HG02623 (cell line): ENCODE measurements around the gene SPINK8.
"Not testable (repeated sequence)": the region's sequence is repeated elsewhere in the genome, so short reads cannot be mapped to it uniquely, and the experiment has no call there.

Experiments used
- ATAC-seq: cut with Tn5 transposase; IDR thresholded peaks from one replicate; pipeline ENCODE4 v1.9.1; 2021; ENCODE audit warnings: moderate library complexity; ENCODE audit not compliant: unreplicated experiment

SPINK8 gene

GRCh38 chr3:48331706-48332435 lies 1.6 kb downstream of the SPINK8 start:
- ATAC-seq: not testable (repeated sequence)

GRCh38 chr3:48320996-48321395 lies 12.5 kb downstream of the SPINK8 start:
- no peak for ATAC-seq

- no peak for ATAC-seq
Observed at GRCh38 chr3:48318713-48319468, 14.6 kb downstream of the SPINK8 start.

GRCh38 chr3:48314542-48314941 lies 18.9 kb downstream of the SPINK8 start:
- ATAC-seq: no peak

GRCh38 chr3:48306860-48307530 lies 26.5 kb downstream of the SPINK8 start:
- no peak for ATAC-seq

GRCh38 chr3:48306290-48306689 lies 27.2 kb downstream of the SPINK8 start:
- ATAC-seq: no peak

- ATAC-seq: no peak
Observed at GRCh38 chr3:48305396-48305795, 28.1 kb downstream of the SPINK8 start.

GRCh38 chr3:48303021-48303420 lies 30.4 kb downstream of the SPINK8 start:
- no peak for ATAC-seq

- ATAC-seq: no peak
Observed at GRCh38 chr3:48301800-48302166, 31.7 kb downstream of the SPINK8 start.

- ATAC-seq: peak; percentile 59
Observed at GRCh38 chr3:48301020-48301799, 32.3 kb downstream of the SPINK8 start, which contains the start of gene NME6. Gene NME6 (minus strand): TSS chr3:48301367.

- ATAC-seq: no peak
Observed at GRCh38 chr3:48299746-48300712, 33.4 kb downstream of the SPINK8 start.

- no peak for ATAC-seq
Observed at GRCh38 chr3:48297111-48297810, 36.2 kb downstream of the SPINK8 start.

GRCh38 chr3:48296699-48297098 lies 36.8 kb downstream of the SPINK8 start:
- no peak for ATAC-seq

- no peak for ATAC-seq
Observed at GRCh38 chr3:48294611-48295263, 38.7 kb downstream of the SPINK8 start.

GRCh38 chr3:48289659-48290058 lies 43.8 kb downstream of the SPINK8 start:
- ATAC-seq: no peak

- no peak for ATAC-seq
Observed at GRCh38 chr3:48287034-48287433, 46.4 kb downstream of the SPINK8 start.

GRCh38 chr3:48286308-48286707 lies 47.2 kb downstream of the SPINK8 start:
- ATAC-seq: no peak

GRCh38 chr3:48285675-48286074 lies 47.8 kb downstream of the SPINK8 start:
- no peak for ATAC-seq

- ATAC-seq: no peak
Observed at GRCh38 chr3:48285132-48285531, 48.3 kb downstream of the SPINK8 start.
